MCF 10A (cell line): Measurements from ENCODE around the gene KAT2B. TPM values are rescaled to one million over a fixed set of nuclear protein-coding genes. Genes with fewer than 3 reads are reported as not detected.
"Not testable (repeated sequence)": the region's sequence is repeated elsewhere in the genome, so short reads cannot be mapped to it uniquely, and the experiment has no call there.

Experiments
- BruUV-seq: library from RNA; stranded (reverse); fragments of 400-500 nt; replicated peaks from 2 replicates; lab custom pipeline; 2021; lab: Mats Ljungman, UMichigan
- CTCF ChIA-PET: fragments of 300-600 bp; sonication (Branson Sonifier 250); formaldehyde crosslinking; extraction: SDS; loops from one replicate; lab custom pipeline; 2021; ENCODE audit warnings: antibody characterized with exemption, inconsistent platforms; lab: Yijun Ruan, JAX
- POLR2A ChIA-PET: fragments of 300-600, 350-650 bp; sonication (Branson Sonifier 250); formaldehyde crosslinking; extraction: SDS; loops from one replicate; lab custom pipeline; 2020; ENCODE audit warnings: antibody characterized with exemption, inconsistent platforms; lab: Yijun Ruan, JAX
- DNase-seq: peaks from one replicate; pipeline ENCODE4 v3.0.0-alpha.2; 2018; ENCODE audit not compliant: unreplicated experiment
- H3K27ac Mint-ChIP-seq: one replicate; pipeline ENCODE4 v1.8.0; 2022; ENCODE audit warnings: mild to moderate bottlenecking, low read depth, mixed read lengths; ENCODE audit not compliant: unreplicated experiment
- H3K27me3 Mint-ChIP-seq: one replicate; pipeline ENCODE4 v1.8.0; 2022; ENCODE audit warnings: mixed read lengths; ENCODE audit not compliant: insufficient read depth, unreplicated experiment
- H3K36me3 Mint-ChIP-seq: one replicate; pipeline ENCODE4 v1.8.0; 2022; ENCODE audit warnings: mild to moderate bottlenecking, moderate library complexity, mixed read lengths; ENCODE audit not compliant: insufficient read depth, unreplicated experiment
- H3K4me1 Mint-ChIP-seq: one replicate; pipeline ENCODE4 v1.8.0; 2022; ENCODE audit warnings: mixed read lengths; ENCODE audit not compliant: insufficient read depth, unreplicated experiment
- H3K4me3 Mint-ChIP-seq: one replicate; pipeline ENCODE4 v1.8.0; 2022; ENCODE audit warnings: mild to moderate bottlenecking, moderate library complexity, mixed read lengths; ENCODE audit not compliant: unreplicated experiment
- H3K9me3 Mint-ChIP-seq: one replicate; pipeline ENCODE4 v1.8.0; 2022; ENCODE audit warnings: mixed read lengths; ENCODE audit not compliant: unreplicated experiment
- CTCF ChIP-seq: fragments of 200-600 bp; IDR thresholded peaks from one replicate; pipeline ENCODE4 v1.8.0; 2022; ENCODE audit warnings: antibody characterized with exemption, mild to moderate bottlenecking; ENCODE audit not compliant: unreplicated experiment
- intact Hi-C: fragments of 100-400 bp; cut with micrococcal nuclease; formaldehyde crosslinking; loops from 2 replicates; pipeline ENCODE4 v1.14.1; 2022
- total RNA-seq: library from RNA; stranded (reverse); gene quantifications from 2 replicates; pipeline ENCODE4 v1.2.3, GENCODE V29; 2022

Gene KAT2B
- total RNA-seq, 1 experiment from 2014 or later: 9.4 TPM

- Mint-ChIP-seq H3K27me3 (no peaks in the 10 kb centered on the region), H3K4me1 (peaks cover 5% of the 10 kb centered on the region), H3K36me3 (no peaks in the 10 kb centered on the region), H3K9me3 (no peaks in the 10 kb centered on the region), H3K27ac (no peak overlapping the region), H3K4me3 (no peak overlapping the region)
- no peak for TF ChIP-seq CTCF
- BruUV-seq: no TSS peak
- CTCF ChIA-PET: no interaction called here
- intact Hi-C loops: no loop called here
- POLR2A ChIA-PET: no interaction called here
- no peak for DNase-seq
These were observed 24.7 kb upstream of the KAT2B start for GRCh38 chr3:20015525-20015924.

GRCh38 chr3:20016076-20016475 lies 24.2 kb upstream of the KAT2B start:
- intact Hi-C loops, H3K27me3 Mint-ChIP-seq, H3K4me3 Mint-ChIP-seq: not testable (repeated sequence)

GRCh38 chr3:20022954-20023622 lies 17.2 kb upstream of the KAT2B start:
- Mint-ChIP-seq H3K27ac (no peak overlapping the region), H3K27me3 (no peaks in the 10 kb centered on the region), H3K9me3 (no peaks in the 10 kb centered on the region), H3K36me3 (no peaks in the 10 kb centered on the region), H3K4me1 (no peaks in the 10 kb centered on the region), H3K4me3 (no peak overlapping the region)
- intact Hi-C loops: no loop called here
- BruUV-seq: no TSS peak
- TF ChIP-seq CTCF: no peak
- ChIA-PET CTCF (interaction anchor here (0.8 kb wide), 1 partner anchor 674 kb away, joined by 3 read pairs; no protein-coding TSS in a partner anchor), POLR2A (no interaction called here)
- no peak for DNase-seq

More at GRCh38 chr3:20016076-20016475, 24.2 kb upstream of the KAT2B start:
- DNase-seq, H3K4me1 Mint-ChIP-seq, H3K9me3 Mint-ChIP-seq, POLR2A ChIA-PET, BruUV-seq, CTCF ChIA-PET, H3K36me3 Mint-ChIP-seq, H3K27ac Mint-ChIP-seq: not testable (repeated sequence)

- TF ChIP-seq CTCF: no peak
- Mint-ChIP-seq H3K9me3 (no peaks in the 10 kb centered on the region), H3K27me3 (no peaks in the 10 kb centered on the region), H3K27ac (no peak overlapping the region), H3K4me3 (no peak overlapping the region), H3K36me3 (no peaks in the 10 kb centered on the region), H3K4me1 (no peaks in the 10 kb centered on the region)
- no TSS peak for BruUV-seq
- no peak for DNase-seq
- ChIA-PET CTCF (interaction anchor here (0.8 to 0.9 kb wide), 3 partner anchors 14 to 675 kb away, joined by 3 read pairs; no protein-coding TSS in a partner anchor), POLR2A (interaction anchor here (0.9 kb wide), 1 partner anchor 15 kb away, joined by 4 read pairs; no protein-coding TSS in a partner anchor)
- intact Hi-C loops: no loop called here
These were observed 16.4 kb upstream of the KAT2B start for GRCh38 chr3:20023623-20024405.
